HG03565 (cell line): ENCODE results near the gene CACNA1G.

Source experiments
- ATAC-seq: cut with Tn5 transposase; IDR thresholded peaks from one replicate; pipeline ENCODE4 v1.9.1; 2021; ENCODE audit warnings: mild to moderate bottlenecking, moderate library complexity; ENCODE audit not compliant: unreplicated experiment

Gene CACNA1G

DNA sequence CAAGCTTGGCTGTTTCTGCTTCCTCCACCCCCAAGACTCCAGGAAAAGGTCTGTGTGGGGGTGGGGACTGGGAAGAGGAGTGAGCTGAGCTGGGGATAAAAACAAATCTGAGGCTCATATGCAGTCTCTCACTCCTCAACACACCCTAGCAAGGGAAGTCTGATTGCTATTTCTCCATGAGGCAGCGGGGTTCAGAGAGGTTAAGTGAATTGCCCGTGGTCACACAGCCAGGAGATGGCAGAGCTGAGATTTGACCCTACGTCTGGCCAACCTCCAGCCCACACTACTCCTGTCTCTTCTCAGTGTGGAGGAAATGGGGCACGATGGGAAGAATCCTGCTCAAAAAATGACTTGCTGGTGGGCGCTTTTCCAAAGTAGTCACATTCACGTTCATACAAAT lies 69.4 kb downstream of the CACNA1G start:
- no peak for ATAC-seq

- no peak for ATAC-seq
These were observed 70.1 kb downstream of the CACNA1G start for GRCh38 chr17:50630524-50631194.

- ATAC-seq, result no peak
These were observed 70.8 kb downstream of the CACNA1G start for GRCh38 chr17:50631195-50631907.

DNA sequence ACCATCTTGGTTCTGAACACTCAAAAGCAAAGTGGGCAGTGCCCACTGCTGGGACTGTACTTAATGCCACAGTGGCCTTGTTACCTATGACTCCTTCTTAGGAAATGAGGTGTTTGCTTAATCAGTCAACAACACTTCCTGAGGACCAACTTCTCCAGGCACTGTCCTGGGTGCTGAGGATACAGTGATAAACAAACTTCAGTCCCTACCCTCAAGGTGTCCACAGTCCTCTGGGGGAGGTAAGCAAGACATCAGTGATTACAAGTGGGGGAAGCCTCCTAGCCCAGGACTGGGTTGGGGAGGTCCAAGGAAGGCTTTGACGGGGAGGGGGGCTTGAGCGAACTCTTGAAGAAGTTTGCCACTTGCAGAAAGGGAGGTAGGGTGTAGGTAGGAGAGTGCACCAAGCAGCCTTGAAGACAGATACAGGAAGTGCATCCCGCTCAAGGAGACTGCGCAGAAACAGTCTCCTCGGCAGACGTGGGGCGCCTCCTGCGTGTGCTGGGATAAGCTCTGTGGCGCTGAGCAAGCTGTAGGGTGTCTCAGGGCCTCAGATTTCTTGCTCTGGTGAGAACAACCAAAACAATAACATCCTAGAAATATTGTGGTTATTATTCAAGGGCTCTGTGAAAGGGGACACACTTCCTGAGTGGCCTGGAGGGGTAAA lies 71.5 kb downstream of the CACNA1G start:
- ATAC-seq, result no peak

GRCh38 chr17:50632637-50633036 lies 72.1 kb downstream of the CACNA1G start:
- ATAC-seq, result no peak

DNA sequence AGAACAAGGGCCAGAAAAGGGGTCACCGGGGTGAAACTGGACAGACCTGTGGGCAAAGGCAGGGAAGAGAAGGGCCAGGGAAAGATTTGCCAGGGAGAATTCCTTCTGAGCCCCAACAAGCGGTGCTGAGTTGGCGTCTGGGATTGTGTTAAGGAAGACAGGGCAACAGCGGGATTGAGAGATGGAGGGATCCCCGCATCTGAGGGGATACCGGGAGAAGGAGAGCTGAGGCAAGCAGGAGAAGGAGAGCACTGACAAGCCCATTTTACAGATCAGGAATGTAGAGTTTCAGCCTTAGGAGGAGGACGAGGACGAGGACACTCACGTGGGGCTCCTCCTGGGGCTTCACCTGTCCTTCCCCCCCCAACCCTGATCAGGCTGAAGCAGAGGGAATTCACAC lies 73.2 kb downstream of the CACNA1G start:
- ATAC-seq, result no peak

GRCh38 chr17:50634224-50634914 lies 73.9 kb downstream of the CACNA1G start, which contains the start of gene ABCC3:
ABCC3 (plus strand) TSS chr17:50634881; CDS start chr17:50634937, 56 bp downstream.
- no peak for ATAC-seq

GRCh38 chr17:50634915-50635731 lies 74.6 kb downstream of the CACNA1G start:
- no peak for ATAC-seq

GRCh38 chr17:50635732-50635981 lies 75.1 kb downstream of the CACNA1G start:
- no peak for ATAC-seq

- ATAC-seq, result no peak
These were observed 75.7 kb downstream of the CACNA1G start for GRCh38 chr17:50635982-50636803.

GRCh38 chr17:50636804-50637195 lies 76.3 kb downstream of the CACNA1G start:
- ATAC-seq, result no peak

DNA sequence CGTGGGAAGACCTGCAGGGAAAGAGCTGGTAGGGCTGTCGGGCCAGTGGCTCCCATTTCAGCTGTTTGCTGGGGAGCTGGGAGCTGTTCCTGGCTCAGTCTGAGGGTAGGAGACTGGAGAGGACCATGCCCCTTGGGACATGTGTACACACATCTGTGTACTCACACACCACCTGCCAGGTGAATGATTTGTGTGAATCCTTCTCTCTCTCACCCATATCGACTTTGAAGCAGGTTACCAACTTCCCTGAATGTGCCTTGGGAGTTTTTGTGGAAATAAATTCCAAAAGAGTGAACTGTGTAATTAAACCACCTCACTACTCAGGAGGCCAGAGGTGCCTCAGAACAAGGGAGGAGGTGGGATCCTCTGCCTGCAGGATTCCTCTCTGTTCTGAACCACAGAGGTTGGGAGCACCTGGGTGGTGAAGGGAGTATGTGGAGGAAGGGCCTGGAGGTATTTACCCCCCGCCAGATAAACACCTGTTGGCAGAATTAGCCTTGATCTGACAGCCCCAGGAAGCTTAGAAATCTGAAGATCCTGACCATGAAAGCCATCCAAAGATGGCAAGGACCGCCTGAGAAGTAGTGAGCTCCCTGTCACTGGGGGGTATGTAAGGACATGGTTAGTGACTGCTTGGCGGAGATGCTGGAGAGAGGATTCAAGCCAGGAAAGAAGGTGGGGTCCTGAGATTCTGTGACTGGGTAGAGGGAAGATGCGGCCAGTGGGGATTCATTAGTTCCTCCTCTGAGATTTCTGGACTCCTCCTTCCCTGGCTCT lies 77.5 kb downstream of the CACNA1G start:
- no peak for ATAC-seq

- ATAC-seq, result no peak
These were observed 78.1 kb downstream of the CACNA1G start for GRCh38 chr17:50638606-50638965.

- ATAC-seq, result no peak
These were observed 78.6 kb downstream of the CACNA1G start for GRCh38 chr17:50638966-50639713.

GRCh38 chr17:50640686-50641351 lies 80.3 kb downstream of the CACNA1G start:
- ATAC-seq, result no peak

GRCh38 chr17:50641357-50641756 lies 80.8 kb downstream of the CACNA1G start:
- no peak for ATAC-seq

DNA sequence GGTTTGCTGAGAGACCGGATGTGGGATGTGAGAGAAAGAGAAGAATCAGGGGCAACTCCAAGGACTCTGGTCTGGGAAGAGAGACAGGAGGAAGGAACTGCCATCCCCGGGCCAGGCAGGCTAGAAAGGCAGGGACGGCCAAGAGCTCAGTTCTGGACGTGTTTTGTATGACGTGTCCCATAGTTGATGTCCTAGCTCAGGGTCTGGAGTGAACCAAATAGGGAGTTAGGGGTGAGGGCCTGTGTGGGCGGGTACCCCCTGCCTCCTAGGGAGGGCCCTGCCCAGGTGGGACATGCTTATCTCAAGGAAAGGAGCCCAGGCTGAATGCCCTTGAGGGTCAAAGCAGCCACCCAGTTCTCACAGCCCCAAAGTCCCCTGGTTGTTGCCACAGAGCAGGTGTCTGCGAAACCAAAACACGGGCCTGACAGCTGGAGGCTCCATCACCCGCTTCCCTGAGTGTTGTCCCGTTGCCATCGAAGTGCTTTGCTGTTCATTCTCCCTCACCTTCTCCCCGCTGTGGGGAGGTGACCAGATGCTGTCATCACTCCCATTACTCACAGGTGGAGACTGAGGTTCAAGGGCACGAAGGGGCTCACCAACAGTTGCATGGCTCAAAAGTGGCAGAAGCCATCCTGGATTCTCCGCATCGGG lies 81.7 kb downstream of the CACNA1G start:
- ATAC-seq, result no peak
